IPS DF 4.7 (cell line): ENCODE measurements around the gene SREK1.
"Not testable (repeated sequence)": the region's sequence is repeated elsewhere in the genome, so short reads cannot be mapped to it uniquely, and the experiment has no call there.

Source experiments
- DNase-seq: peaks from one replicate; pipeline ENCODE4 v3.0.0-alpha.2; 2013; ENCODE audit warnings: low spot score; ENCODE audit errors: extremely low read depth

Gene SREK1

DNA sequence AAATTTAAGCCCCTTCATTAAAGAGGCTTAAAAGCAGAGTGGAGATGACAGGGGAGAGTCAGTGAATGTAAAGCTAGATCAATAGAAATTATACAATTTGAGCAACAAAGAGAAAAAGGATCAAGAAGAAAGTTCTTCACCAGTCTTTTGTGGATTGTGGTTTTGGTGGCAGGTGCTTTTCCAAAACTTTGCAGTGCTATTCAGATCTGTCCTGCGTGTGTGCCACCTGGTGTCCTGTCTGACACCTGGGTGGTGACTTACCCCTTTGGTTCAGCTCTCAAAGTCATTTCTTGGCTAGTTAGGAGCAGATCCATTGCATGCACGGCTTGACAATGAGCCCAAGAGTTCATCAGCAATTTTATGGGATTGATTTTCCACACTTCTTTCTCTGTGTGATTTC, 69.4 kb downstream of the SREK1 start:
- DNase-seq = no peak

DNA sequence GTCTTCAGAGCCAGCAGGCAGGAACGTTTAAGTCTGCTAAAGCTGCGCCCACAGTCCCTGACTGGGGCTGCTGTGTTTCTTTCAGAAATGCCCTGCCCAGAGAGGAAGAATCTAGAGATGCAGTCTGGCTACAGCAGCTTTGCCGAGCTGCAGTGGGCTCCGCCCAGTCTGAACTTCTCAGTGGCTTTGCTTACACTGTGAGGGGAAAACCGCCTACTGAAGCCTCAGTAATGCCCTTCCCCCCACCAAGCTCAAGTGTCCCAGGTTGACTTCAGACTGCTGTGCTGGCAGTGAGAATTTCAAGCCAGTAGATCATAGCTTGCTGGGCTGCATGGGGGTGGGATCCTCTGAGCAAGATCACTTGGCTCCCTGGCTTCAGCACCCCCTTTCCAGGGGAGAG, 78.4 kb downstream of the SREK1 start:
- no peak for DNase-seq

DNA sequence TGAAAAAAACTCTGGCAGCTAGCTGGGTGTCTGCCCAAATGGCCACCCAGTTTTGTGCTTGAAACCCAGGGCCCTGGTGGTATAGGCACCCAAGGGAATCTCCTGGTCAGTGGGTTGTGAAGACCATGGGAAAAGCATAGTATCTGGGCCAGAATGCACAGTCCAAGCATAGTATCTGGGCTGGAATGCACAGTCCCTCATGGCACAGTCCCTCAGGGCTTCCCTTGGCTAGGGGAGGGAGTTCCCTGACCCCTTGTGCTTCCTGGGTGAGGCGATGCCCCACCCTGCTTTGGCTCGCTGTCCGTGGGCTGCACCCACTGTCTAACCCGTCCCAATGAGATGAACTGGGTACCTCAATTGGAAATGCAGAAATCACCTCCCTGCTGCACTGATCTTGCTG, 78.8 kb downstream of the SREK1 start:
- DNase-seq = not testable (repeated sequence)

DNA sequence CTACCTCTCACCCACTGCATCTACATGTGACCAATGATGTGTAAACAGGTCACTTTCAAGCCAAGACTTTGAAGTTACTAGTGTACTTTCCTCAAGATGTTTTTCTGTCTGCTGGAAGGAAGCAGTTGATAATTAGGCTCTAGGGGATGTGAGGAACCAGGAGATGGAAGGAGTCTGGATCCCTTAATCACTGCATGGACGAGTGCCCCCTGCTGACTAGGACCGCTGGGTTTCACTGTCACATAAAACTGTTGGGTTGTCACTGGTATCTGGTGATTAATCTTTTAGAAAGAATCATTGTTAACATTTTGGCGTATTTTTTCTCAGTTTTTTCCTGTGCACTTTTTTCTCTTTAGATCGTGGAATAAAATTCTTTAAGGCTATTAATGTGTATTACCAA, 79.5 kb downstream of the SREK1 start:
- DNase-seq = no peak

DNA sequence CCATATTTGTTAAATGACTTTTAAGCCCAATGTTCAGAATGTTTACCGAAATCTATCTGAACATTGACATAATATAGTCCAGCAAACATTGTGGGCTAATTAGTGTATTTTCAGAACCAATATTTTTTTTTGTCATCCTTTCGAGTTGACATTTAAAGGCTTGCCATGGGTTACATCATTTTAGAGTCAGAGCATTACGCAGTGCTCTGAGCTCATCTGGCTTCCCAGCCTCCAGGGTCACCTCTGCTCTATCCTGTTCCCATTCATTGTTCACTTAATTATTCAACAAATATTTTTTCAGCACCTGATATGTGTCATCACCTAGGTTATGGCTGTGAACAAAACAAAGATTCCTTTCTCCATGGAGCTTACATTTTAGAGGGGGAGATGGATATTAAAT, 80.2 kb downstream of the SREK1 start:
- no peak for DNase-seq

DNA sequence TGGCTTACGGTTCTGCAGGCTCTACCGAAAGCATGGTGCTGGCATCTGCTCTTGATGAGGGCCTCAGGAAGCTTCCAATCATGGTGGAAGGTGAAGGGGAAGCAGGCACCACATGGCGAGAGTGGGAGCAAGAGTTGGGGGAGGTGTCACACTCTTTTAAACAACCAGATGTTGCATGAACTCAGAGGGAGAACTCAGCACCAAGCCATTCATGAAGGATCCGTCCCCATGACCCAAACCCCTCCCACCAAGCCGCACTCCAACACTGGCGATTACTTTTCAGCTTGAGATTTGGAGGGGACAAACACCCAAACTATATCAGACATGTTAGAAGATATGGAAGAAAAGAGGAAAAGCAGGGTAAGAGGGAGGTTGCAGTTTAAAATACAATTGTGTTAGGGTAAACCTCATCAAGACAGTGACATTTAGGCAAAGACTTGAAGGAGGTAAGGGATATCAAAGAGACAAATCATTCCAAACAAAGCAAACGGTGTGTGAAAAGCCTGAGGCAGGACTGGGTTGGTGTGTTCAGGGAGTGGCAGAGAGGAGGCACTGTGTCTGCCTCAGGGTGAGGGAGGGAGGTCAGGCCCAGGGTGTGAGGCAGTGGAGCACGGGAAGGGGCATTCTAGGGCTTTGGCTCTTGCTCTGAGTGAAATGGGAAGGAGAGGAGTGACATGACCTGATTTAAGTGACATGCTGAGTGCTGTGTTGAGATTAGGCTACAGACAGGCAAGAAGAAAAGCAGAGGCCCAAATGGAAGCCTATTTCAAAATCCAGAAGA, 80.9 kb downstream of the SREK1 start:
- DNase-seq = no peak

DNA sequence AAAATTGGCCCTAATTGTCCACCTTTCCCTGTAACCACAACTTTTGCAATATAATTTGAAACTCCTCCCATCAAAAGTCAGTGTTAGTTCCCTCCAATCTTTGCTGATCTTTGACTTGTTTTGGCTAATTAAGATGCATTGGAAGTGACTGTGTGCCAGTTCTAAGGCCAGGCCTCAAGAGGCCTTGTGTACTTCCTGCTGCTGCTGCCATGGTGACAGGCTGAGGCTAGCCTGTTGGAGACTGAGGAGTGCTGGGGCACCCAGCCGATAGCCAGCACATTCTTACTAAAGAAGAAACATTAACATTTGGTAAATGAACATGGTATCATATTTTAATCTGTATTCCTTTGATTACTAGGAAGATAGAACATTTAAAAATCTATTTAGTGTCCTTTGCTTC, 86.5 kb downstream of the SREK1 start:
- DNase-seq = no peak

DNA sequence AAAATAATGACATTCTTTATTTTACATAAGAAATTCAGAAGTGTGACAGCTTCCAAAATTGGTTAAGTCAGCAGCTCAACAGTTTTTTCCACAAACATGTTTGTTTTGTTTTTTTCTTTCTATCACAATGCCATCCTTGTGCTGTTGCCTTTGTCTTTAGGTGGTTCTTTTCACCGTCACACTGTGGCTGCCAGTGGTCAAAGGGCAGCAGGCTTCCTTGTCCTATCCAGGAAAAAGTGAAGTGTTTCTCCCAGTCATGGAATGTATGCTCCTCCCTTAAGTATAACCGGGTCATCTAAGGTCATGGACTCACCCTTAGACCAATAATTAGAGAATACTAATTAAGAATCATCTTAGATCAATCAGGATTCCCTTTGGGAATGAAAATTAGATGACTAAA, 87.4 kb downstream of the SREK1 start:
- no peak for DNase-seq

DNA sequence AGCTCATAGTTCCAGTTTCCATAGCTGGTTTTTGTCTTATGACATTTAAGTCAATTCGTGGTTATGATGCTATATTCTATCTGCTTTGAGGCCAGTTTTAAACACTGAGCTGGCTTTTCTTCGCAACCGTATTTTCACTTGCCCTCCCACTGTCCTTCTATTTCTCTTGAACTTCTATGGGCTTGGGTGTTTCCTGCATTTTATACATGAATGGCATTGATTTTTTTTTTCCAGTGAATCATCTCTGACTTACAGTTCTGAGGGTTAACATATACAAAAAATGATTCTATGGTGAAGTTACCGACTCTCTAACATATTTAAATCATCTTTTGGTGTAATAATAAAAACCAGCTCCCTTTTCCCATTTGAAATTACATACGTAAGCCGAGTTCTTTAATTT, 88.2 kb downstream of the SREK1 start:
- DNase-seq = no peak

DNA sequence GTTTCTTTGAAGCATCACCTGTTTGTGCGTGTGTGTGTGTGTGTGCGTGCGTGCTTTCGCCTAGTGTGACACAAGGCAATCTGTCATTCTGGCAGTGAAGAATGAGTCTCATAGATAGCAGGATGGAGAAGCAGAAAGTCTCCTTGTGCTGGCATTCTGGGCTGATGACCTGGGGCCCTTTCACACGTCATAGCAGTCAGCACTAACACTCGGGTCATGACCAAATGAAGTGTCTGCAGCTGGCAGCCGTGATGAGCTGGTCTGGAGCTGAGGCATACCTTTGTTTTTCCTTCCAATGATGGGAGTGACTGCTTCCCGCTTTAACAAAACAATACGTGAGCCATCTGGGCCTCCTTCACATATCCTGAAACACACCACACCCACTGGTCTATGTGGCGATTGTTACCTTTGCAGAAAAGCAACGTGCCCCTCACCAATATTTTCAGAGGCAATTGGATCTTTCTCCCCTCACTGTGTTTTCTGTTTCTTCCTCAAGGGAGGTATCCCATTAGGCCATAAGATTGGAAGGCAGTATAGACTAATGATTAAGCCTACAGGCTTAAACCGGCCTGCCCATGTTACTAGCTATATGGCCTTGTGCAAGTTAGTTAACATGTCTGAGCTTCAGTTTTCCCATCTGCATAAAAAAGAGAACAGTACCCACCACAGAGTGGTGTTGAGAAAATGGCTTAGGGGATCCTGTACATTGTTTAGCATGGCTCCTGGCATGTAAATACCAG, 88.8 kb downstream of the SREK1 start:
- no peak for DNase-seq
